Duodenal mucosa (tissue), 2 donors: Measurements from ENCODE around the gene FBXO3.

Experiments used
- H3K27ac ChIP-seq: one replicate; pipeline ENCODE4 v1.7.0; 2013; ENCODE audit warnings: low read depth, low read length
- H3K27me3 ChIP-seq, 2 donors: one replicate each; pipeline ENCODE4 v1.7.0; 2013; ENCODE audit warnings: low read length in 2 of 2, control low read depth in 1 of 2; ENCODE audit not compliant: insufficient read depth in 2 of 2, control insufficient read depth in 1 of 2
- H3K36me3 ChIP-seq, 2 donors: one replicate each; pipeline ENCODE4 v1.7.0; 2013; ENCODE audit warnings: low read length in 2 of 2, control low read depth in 1 of 2; ENCODE audit not compliant: insufficient read depth in 2 of 2, control insufficient read depth in 1 of 2
- H3K4me1 ChIP-seq, 2 donors: one replicate each; pipeline ENCODE4 v1.7.0; 2013; ENCODE audit warnings: low read length in 2 of 2, control low read depth in 1 of 2; ENCODE audit not compliant: insufficient read depth in 2 of 2, control insufficient read depth in 1 of 2
- H3K4me3 ChIP-seq, 2 donors: one replicate each; pipeline ENCODE4 v1.7.0; 2013; ENCODE audit warnings: low read length in 2 of 2, low read depth in 1 of 2
- H3K9ac ChIP-seq, 2 donors: one replicate each; pipeline ENCODE4 v1.7.0; 2013; ENCODE audit warnings: low read length in 2 of 2, low read depth in 1 of 2
- H3K9me3 ChIP-seq, 2 donors: one replicate each; pipeline ENCODE4 v1.7.0; 2013; ENCODE audit warnings: low read length in 2 of 2, control low read depth in 1 of 2; ENCODE audit not compliant: control insufficient read depth in 1 of 2

Gene FBXO3

GRCh38 chr11:33773404-33773986 lies 825 bp downstream of the FBXO3 start:
- Histone ChIP-seq H3K4me1 (peaks cover 18 to 21% of the 10 kb centered on the region in 2 donors), H3K27me3 (peaks cover 13 to 18% of the 10 kb centered on the region in 2 donors), H3K4me3 (peak overlapping the region; percentile 89 to 93), H3K27ac (peak overlapping the region; percentile 62), H3K36me3 (peaks cover 8 to 12% of the 10 kb centered on the region in 2 donors), H3K9ac (peak overlapping the region; percentile 79 to 85), H3K9me3 (no peaks in the 10 kb centered on the region)

- H3K4me1 ChIP-seq = peaks cover 18 to 21% of the 10 kb centered on the region in 2 donors
- H3K36me3 ChIP-seq = peaks cover 14 to 18% of the 10 kb centered on the region in 2 donors
- H3K4me3 ChIP-seq = peak overlapping the region in 1 of 2 donors; percentile 93
- H3K27ac ChIP-seq = no peak overlapping the region
- H3K9ac ChIP-seq = no peak overlapping the region
- peaks cover 7 to 13% of the 10 kb centered on the region in 2 donors for H3K27me3 ChIP-seq
- no peaks in the 10 kb centered on the region for H3K9me3 ChIP-seq
These were observed 1.4 kb downstream of the FBXO3 start for GRCh38 chr11:33772870-33773269.

GRCh38 chr11:33772300-33772699 lies 2.0 kb downstream of the FBXO3 start:
- no peak overlapping the region for H3K4me3 ChIP-seq
- H3K4me1 ChIP-seq = peaks cover 18 to 21% of the 10 kb centered on the region in 2 donors
- no peak overlapping the region for H3K9ac ChIP-seq

GRCh38 chr11:33770236-33770635 lies 4.1 kb downstream of the FBXO3 start:
- H3K4me1 ChIP-seq = peaks cover 15 to 18% of the 10 kb centered on the region in 2 donors
- no peak overlapping the region for H3K4me3 ChIP-seq
- no peaks in the 10 kb centered on the region for H3K9me3 ChIP-seq
- H3K27ac ChIP-seq = no peak overlapping the region
- H3K27me3 ChIP-seq = peaks cover 2 to 5% of the 10 kb centered on the region in 2 donors
- peaks cover 22 to 40% of the 10 kb centered on the region in 2 donors for H3K36me3 ChIP-seq
- no peak overlapping the region for H3K9ac ChIP-seq

More at GRCh38 chr11:33772300-33772699, 2.0 kb downstream of the FBXO3 start:
- H3K36me3 ChIP-seq = peaks cover 19 to 23% of the 10 kb centered on the region in 2 donors
- no peaks in the 10 kb centered on the region for H3K9me3 ChIP-seq
- no peak overlapping the region for H3K27ac ChIP-seq
- peaks cover 4 to 13% of the 10 kb centered on the region in 2 donors for H3K27me3 ChIP-seq

GRCh38 chr11:33769542-33769941 lies 4.8 kb downstream of the FBXO3 start:
- H3K9me3 ChIP-seq = no peaks in the 10 kb centered on the region
- H3K36me3 ChIP-seq = peaks cover 22 to 46% of the 10 kb centered on the region in 2 donors
- no peak overlapping the region for H3K9ac ChIP-seq
- H3K27me3 ChIP-seq = no peaks in the 10 kb centered on the region
- H3K27ac ChIP-seq = no peak overlapping the region
- peaks cover 11 to 13% of the 10 kb centered on the region in 2 donors for H3K4me1 ChIP-seq
- no peak overlapping the region for H3K4me3 ChIP-seq

- Histone ChIP-seq H3K9ac (no peak overlapping the region), H3K36me3 (peaks cover 26 to 56% of the 10 kb centered on the region in 2 donors), H3K27me3 (no peaks in the 10 kb centered on the region), H3K9me3 (no peaks in the 10 kb centered on the region), H3K4me3 (no peak overlapping the region), H3K27ac (no peak overlapping the region), H3K4me1 (peaks cover 0 to 4% of the 10 kb centered on the region in 2 donors)
These were observed 6.7 kb downstream of the FBXO3 start for GRCh38 chr11:33767624-33768023.

GRCh38 chr11:33766085-33766484 lies 8.2 kb downstream of the FBXO3 start:
- H3K4me3 ChIP-seq = no peak overlapping the region
- H3K9ac ChIP-seq = no peak overlapping the region
- H3K9me3 ChIP-seq = no peaks in the 10 kb centered on the region
- no peaks in the 10 kb centered on the region for H3K27me3 ChIP-seq
- H3K36me3 ChIP-seq = peaks cover 29 to 59% of the 10 kb centered on the region in 2 donors
- no peak overlapping the region for H3K27ac ChIP-seq
- H3K4me1 ChIP-seq = no peaks in the 10 kb centered on the region

- no peaks in the 10 kb centered on the region for H3K27me3 ChIP-seq
- H3K36me3 ChIP-seq = peaks cover 20 to 63% of the 10 kb centered on the region in 2 donors
- H3K9me3 ChIP-seq = no peaks in the 10 kb centered on the region
- no peaks in the 10 kb centered on the region for H3K4me1 ChIP-seq
- no peak overlapping the region for H3K27ac ChIP-seq
- H3K4me3 ChIP-seq = no peak overlapping the region
- H3K9ac ChIP-seq = no peak overlapping the region
These were observed 12.8 kb downstream of the FBXO3 start for GRCh38 chr11:33761471-33761870.

- no peaks in the 10 kb centered on the region for H3K27me3 ChIP-seq
These were observed 20.9 kb downstream of the FBXO3 start for GRCh38 chr11:33753304-33753967.

GRCh38 chr11:33751878-33752277 lies 22.4 kb downstream of the FBXO3 start:
- H3K27ac ChIP-seq = no peak overlapping the region
- no peaks in the 10 kb centered on the region for H3K4me1 ChIP-seq
- no peaks in the 10 kb centered on the region for H3K9me3 ChIP-seq
- no peak overlapping the region for H3K4me3 ChIP-seq
- no peak overlapping the region for H3K9ac ChIP-seq
- peaks cover 22 to 45% of the 10 kb centered on the region in 2 donors for H3K36me3 ChIP-seq
- H3K27me3 ChIP-seq = no peaks in the 10 kb centered on the region

More at GRCh38 chr11:33753304-33753967, 20.9 kb downstream of the FBXO3 start:
- H3K36me3 ChIP-seq = peaks cover 25 to 52% of the 10 kb centered on the region in 2 donors
- no peaks in the 10 kb centered on the region for H3K9me3 ChIP-seq
- H3K27ac ChIP-seq = no peak overlapping the region
- H3K9ac ChIP-seq = no peak overlapping the region
- H3K4me3 ChIP-seq = no peak overlapping the region
- H3K4me1 ChIP-seq = no peaks in the 10 kb centered on the region
